Activated T-cell treated with anti-CD3 and anti-CD28 coated beads for 48 hours (primary cell): ENCODE measurements around the gene CEP57.

Experiments used
- DNase-seq: peaks from one replicate; pipeline ENCODE4 v3.0.0-alpha.2; 2020; ENCODE audit warnings: low read depth

Gene CEP57

GRCh38 chr11:95790123-95790932 is at the start of gene CEP57:
TSS of gene CEP57 (plus strand) at chr11:95790498. CDS start at chr11:95790699, 201 bp downstream.
- peak; percentile 87 for DNase-seq

GRCh38 chr11:95750101-95750500 is 40.2 kb upstream of the CEP57 start:
- DNase-seq = no peak

GRCh38 chr11:95751515-95751914 is 38.8 kb upstream of the CEP57 start:
- no peak for DNase-seq

GRCh38 chr11:95760941-95761340 is 29.4 kb upstream of the CEP57 start:
- no peak for DNase-seq

GRCh38 chr11:95762534-95762933 is 27.8 kb upstream of the CEP57 start:
- no peak for DNase-seq

- DNase-seq = no peak
Measured at GRCh38 chr11:95764267-95764898, 25.9 kb upstream of the CEP57 start.

GRCh38 chr11:95766701-95767100 is 23.6 kb upstream of the CEP57 start:
- no peak for DNase-seq

- no peak for DNase-seq
Measured at GRCh38 chr11:95767498-95767897, 22.8 kb upstream of the CEP57 start.

- no peak for DNase-seq
Measured at GRCh38 chr11:95768521-95768920, 21.8 kb upstream of the CEP57 start.

- no peak for DNase-seq
Measured at GRCh38 chr11:95776859-95777258, 13.4 kb upstream of the CEP57 start.

- no peak for DNase-seq
Measured at GRCh38 chr11:95778699-95779098, 11.6 kb upstream of the CEP57 start.

- DNase-seq = no peak
Measured at GRCh38 chr11:95780544-95780943, 9.8 kb upstream of the CEP57 start.

GRCh38 chr11:95788921-95789505 is 1.3 kb upstream of the CEP57 start:
- peak; percentile 12 for DNase-seq

GRCh38 chr11:95789506-95790122 is 684 bp upstream of the CEP57 start, which contains the start of gene FAM76B:
TSS of gene FAM76B (minus strand) at chr11:95789782. CDS start at chr11:95789478, 304 bp downstream.
- peak; percentile 92 for DNase-seq

- DNase-seq = peak; percentile 46
Measured at GRCh38 chr11:95790933-95791708, 823 bp downstream of the CEP57 start.

- DNase-seq = no peak
Measured at GRCh38 chr11:95791709-95792033, 1.4 kb downstream of the CEP57 start.

- no peak for DNase-seq
Measured at GRCh38 chr11:95792200-95792599, 1.9 kb downstream of the CEP57 start.

GRCh38 chr11:95792700-95793099 is 2.4 kb downstream of the CEP57 start:
- DNase-seq = no peak

GRCh38 chr11:95793116-95793515 is 2.8 kb downstream of the CEP57 start:
- no peak for DNase-seq

- no peak for DNase-seq
Measured at GRCh38 chr11:95794086-95794485, 3.8 kb downstream of the CEP57 start.

GRCh38 chr11:95795627-95796295 is 5.5 kb downstream of the CEP57 start:
- no peak for DNase-seq
